HCT116 (cell line): ENCODE data around the gene PLOD2.

ENCODE experiments used
- CEBPB ChIP-seq: IDR thresholded peaks from 2 replicates; pipeline ENCODE4 v1.6.1; 2012; ENCODE audit warnings: low read depth
- EGR1 ChIP-seq: IDR thresholded peaks from 2 replicates; pipeline ENCODE4 v1.6.1; 2012; ENCODE audit warnings: low read depth
- EZH2 ChIP-seq: fragments of 200-600 bp; sonication (generic); IDR thresholded peaks from 2 replicates; pipeline ENCODE4 v1.6.1; 2017; ENCODE audit warnings: antibody characterized with exemption, mixed run types
- JUND ChIP-seq: IDR thresholded peaks from 2 replicates; pipeline ENCODE4 v1.6.1; 2012
- POLR2A ChIP-seq: IDR thresholded peaks from 2 replicates; pipeline ENCODE4 v1.7.0; 2011; ENCODE audit warnings: borderline replicate concordance; ENCODE audit not compliant: insufficient read depth, insufficient read length; ENCODE audit errors: extremely low read depth
- POLR2AphosphoS5 ChIP-seq: IDR thresholded peaks from 2 replicates; pipeline ENCODE4 v1.6.1; 2011; ENCODE audit warnings: mild to moderate bottlenecking, low read depth, low read length, moderate library complexity
- RAD21 ChIP-seq: IDR thresholded peaks from 2 replicates; pipeline ENCODE4 v1.6.1; 2012; ENCODE audit warnings: low read depth, mild to moderate bottlenecking
- TF ChIP-seq, protein P1 (sequence below), 3 experiments: fragments of 200-600 bp in 1 of 3; sonication (generic) in 1 of 3; IDR thresholded peaks in 2 of 3; conservative IDR thresholded peaks in 1 of 3; 2 replicates each; pipeline ENCODE4 v1.5.1; 2012 to 2017; ENCODE audit warnings: low read depth in 2 of 3, low read length in 2 of 3, antibody characterized with exemption in 1 of 3, borderline replicate concordance in 1 of 3, control low read depth in 1 of 3, mild to moderate bottlenecking in 1 of 3, mixed read lengths in 1 of 3, mixed run types in 1 of 3, moderate library complexity in 1 of 3; ENCODE audit not compliant: insufficient read depth in 1 of 3
- TF ChIP-seq, protein P2 (sequence below): IDR thresholded peaks from 2 replicates; pipeline ENCODE4 v1.6.1; 2011; ENCODE audit warnings: mild to moderate bottlenecking, low read length, moderate library complexity; ENCODE audit not compliant: insufficient replicate concordance; ENCODE audit errors: extremely low read depth
- TF ChIP-seq, protein P3 (sequence below): IDR thresholded peaks from 2 replicates; pipeline ENCODE4 v1.6.1; 2012

DNA sequence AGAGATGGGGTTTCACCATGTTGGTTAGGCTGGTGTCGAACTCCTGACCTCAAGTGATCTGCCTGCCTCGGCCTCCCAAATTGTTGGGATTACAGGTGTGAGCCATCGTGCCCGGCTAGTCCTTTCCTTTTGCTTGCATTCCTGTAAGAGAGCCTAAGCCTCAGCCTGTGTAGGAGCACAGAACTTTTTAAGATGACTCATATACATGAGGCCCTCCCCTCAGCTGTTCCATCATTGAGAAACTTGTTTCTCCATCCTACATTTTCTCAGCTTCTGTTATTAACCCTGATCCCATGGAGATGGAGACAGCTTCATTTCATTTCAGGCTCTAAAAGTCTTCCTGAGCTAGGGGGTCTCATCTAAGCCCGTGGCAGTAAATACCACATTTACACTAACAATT is 123.3 kb downstream of the PLOD2 start:
- TF ChIP-seq, protein P1, sequence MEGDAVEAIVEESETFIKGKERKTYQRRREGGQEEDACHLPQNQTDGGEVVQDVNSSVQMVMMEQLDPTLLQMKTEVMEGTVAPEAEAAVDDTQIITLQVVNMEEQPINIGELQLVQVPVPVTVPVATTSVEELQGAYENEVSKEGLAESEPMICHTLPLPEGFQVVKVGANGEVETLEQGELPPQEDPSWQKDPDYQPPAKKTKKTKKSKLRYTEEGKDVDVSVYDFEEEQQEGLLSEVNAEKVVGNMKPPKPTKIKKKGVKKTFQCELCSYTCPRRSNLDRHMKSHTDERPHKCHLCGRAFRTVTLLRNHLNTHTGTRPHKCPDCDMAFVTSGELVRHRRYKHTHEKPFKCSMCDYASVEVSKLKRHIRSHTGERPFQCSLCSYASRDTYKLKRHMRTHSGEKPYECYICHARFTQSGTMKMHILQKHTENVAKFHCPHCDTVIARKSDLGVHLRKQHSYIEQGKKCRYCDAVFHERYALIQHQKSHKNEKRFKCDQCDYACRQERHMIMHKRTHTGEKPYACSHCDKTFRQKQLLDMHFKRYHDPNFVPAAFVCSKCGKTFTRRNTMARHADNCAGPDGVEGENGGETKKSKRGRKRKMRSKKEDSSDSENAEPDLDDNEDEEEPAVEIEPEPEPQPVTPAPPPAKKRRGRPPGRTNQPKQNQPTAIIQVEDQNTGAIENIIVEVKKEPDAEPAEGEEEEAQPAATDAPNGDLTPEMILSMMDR (IDR thresholded peaks at IDR 0.05 in 2 of 3, conservative IDR thresholded peaks at IDR 0.05 in 1 of 3; ENCODE audit: borderline replicate concordance in 1 of 3, insufficient read depth in 1 of 3, low read depth in 2 of 3, low read length in 2 of 3) = no peak
- TF ChIP-seq EZH2 = no peak
- no peak for TF ChIP-seq POLR2AphosphoS5
- no peak for TF ChIP-seq JUND
- TF ChIP-seq, protein P2, sequence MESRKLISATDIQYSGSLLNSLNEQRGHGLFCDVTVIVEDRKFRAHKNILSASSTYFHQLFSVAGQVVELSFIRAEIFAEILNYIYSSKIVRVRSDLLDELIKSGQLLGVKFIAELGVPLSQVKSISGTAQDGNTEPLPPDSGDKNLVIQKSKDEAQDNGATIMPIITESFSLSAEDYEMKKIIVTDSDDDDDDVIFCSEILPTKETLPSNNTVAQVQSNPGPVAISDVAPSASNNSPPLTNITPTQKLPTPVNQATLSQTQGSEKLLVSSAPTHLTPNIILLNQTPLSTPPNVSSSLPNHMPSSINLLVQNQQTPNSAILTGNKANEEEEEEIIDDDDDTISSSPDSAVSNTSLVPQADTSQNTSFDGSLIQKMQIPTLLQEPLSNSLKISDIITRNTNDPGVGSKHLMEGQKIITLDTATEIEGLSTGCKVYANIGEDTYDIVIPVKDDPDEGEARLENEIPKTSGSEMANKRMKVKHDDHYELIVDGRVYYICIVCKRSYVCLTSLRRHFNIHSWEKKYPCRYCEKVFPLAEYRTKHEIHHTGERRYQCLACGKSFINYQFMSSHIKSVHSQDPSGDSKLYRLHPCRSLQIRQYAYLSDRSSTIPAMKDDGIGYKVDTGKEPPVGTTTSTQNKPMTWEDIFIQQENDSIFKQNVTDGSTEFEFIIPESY = no peak
- TF ChIP-seq EGR1 = no peak
- no peak for TF ChIP-seq RAD21
- TF ChIP-seq POLR2A = no peak
- TF ChIP-seq, protein P3, sequence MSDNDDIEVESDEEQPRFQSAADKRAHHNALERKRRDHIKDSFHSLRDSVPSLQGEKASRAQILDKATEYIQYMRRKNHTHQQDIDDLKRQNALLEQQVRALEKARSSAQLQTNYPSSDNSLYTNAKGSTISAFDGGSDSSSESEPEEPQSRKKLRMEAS = no peak
- TF ChIP-seq CEBPB = no peak
